Keratinocyte (primary cell): Measurements from ENCODE around the gene C4orf50. TPM values are rescaled to one million over a fixed set of nuclear protein-coding genes. Genes with fewer than 3 reads are reported as not detected.

Source experiments
- DNase-seq: peaks from one replicate; pipeline ENCODE4 v3.0.0-alpha.2; 2011; ENCODE audit warnings: low read depth, missing footprints, low spot score
- FAIRE-seq: peaks from 2 replicates; lab custom pipeline; 2011; peaks lifted over from hg19 to GRCh38; lab: Jason Lieb, UNC
- H2AFZ ChIP-seq: 2 replicates; pipeline ENCODE4 v1.6.0; 2012; ENCODE audit warnings: low read length, control low read depth, inconsistent platforms; ENCODE audit not compliant: control insufficient read depth
- H3K27ac ChIP-seq: 2 replicates; pipeline ENCODE4 v1.5.1; 2011; ENCODE audit warnings: low read length; ENCODE audit not compliant: control insufficient read depth, insufficient read depth
- H3K27me3 ChIP-seq: 3 replicates; pipeline ENCODE4 v1.6.0; 2011; ENCODE audit warnings: low read length; ENCODE audit not compliant: control insufficient read depth, insufficient read depth; ENCODE audit errors: extremely low read depth
- H3K36me3 ChIP-seq, 2 experiments: 2 replicates in 1 of 2; 3 replicates in 1 of 2; pipeline ENCODE4 v1.5.1; 2011; ENCODE audit warnings: low read length in 2 of 2, mild to moderate bottlenecking in 1 of 2; ENCODE audit not compliant: control insufficient read depth in 2 of 2, insufficient read depth in 2 of 2; ENCODE audit errors: extremely low read depth in 1 of 2
- H3K4me1 ChIP-seq: 3 replicates; pipeline ENCODE4 v1.5.1; 2011; ENCODE audit warnings: low read length; ENCODE audit not compliant: control insufficient read depth, insufficient read depth; ENCODE audit errors: extremely low read depth
- H3K4me2 ChIP-seq: 3 replicates; pipeline ENCODE4 v1.6.0; 2011; ENCODE audit warnings: low read depth, low read length; ENCODE audit not compliant: control insufficient read depth, insufficient read depth; ENCODE audit errors: extremely low read depth
- H3K4me3 ChIP-seq, 3 experiments: fragments of 200-600 bp in 1 of 3; sonication (generic) in 1 of 3; 2 replicates in 2 of 3; 3 replicates in 1 of 3; pipeline ENCODE4 v1.5.1; 2011 to 2016; ENCODE audit warnings: low read length in 3 of 3, mild to moderate bottlenecking in 3 of 3, control low read depth in 2 of 3, inconsistent platforms in 1 of 3, low read depth in 1 of 3, mixed read lengths in 1 of 3, mixed run types in 1 of 3, moderate library complexity in 1 of 3; ENCODE audit not compliant: control insufficient read depth in 2 of 3, insufficient read depth in 2 of 3; ENCODE audit errors: extremely low read depth in 1 of 3
- H3K79me2 ChIP-seq: 2 replicates; pipeline ENCODE4 v1.6.0; 2012; ENCODE audit warnings: low read length; ENCODE audit not compliant: control insufficient read depth, insufficient read depth
- H3K9ac ChIP-seq: 3 replicates; pipeline ENCODE4 v1.6.0; 2011; ENCODE audit warnings: low read length; ENCODE audit not compliant: control insufficient read depth, insufficient read depth; ENCODE audit errors: extremely low read depth
- H3K9me1 ChIP-seq: 3 replicates; pipeline ENCODE4 v1.6.0; 2011; ENCODE audit warnings: low read length; ENCODE audit not compliant: control insufficient read depth, insufficient read depth; ENCODE audit errors: extremely low read depth
- H3K9me3 ChIP-seq: 2 replicates; pipeline ENCODE4 v1.5.1; 2012; ENCODE audit warnings: low read depth, low read length; ENCODE audit not compliant: control insufficient read depth
- H4K20me1 ChIP-seq: 3 replicates; pipeline ENCODE4 v1.6.0; 2011; ENCODE audit warnings: low read length; ENCODE audit not compliant: control insufficient read depth, insufficient read depth; ENCODE audit errors: extremely low read depth
- CTCF ChIP-seq, 3 experiments: IDR thresholded peaks in 1 of 3; conservative IDR thresholded peaks in 1 of 3; optimal IDR thresholded peaks in 1 of 3; 2 replicates in 2 of 3; 3 replicates in 1 of 3; pipeline versions ENCODE3 to v1.5.1; 2011; ENCODE audit warnings: low read length in 3 of 3, mild to moderate bottlenecking in 3 of 3, moderate library complexity in 2 of 3, control low read depth in 1 of 3, inconsistent platforms in 1 of 3; ENCODE audit not compliant: insufficient read depth in 2 of 3; ENCODE audit errors: extremely low read depth in 1 of 3
- EZH2 ChIP-seq: IDR thresholded peaks from one replicate; pipeline ENCODE4 v1.6.1; 2012; ENCODE audit warnings: inconsistent platforms, mild to moderate bottlenecking, low read length, moderate library complexity
- dilution Hi-C: fragments of 300-500 bp; cut with MboI; formaldehyde crosslinking; loops from one replicate; pipeline ENCODE4 v1.7.0; 2020; ENCODE audit warnings: low sequenced_read_pairs; ENCODE audit not compliant: extremely low pct_ligation_motif_present
- polyA plus RNA-seq, 5 experiments: library from polyadenylated mRNA; depleted of rRNA in 3 of 5; stranded (reverse) in 3 of 5; stranded (forward) in 1 of 5; unstranded in 1 of 5; fragments of >200 nt; gene quantifications; 1 replicate in 1 of 5; 2 replicates in 3 of 5; 3 replicates in 1 of 5; pipeline versions ENCODE4 v1.2.1 to v1.2.3, GENCODE V29; 2011 to 2012; ENCODE audit warnings: missing spikeins in 2 of 5, low read depth in 1 of 5, low replicate concordance in 1 of 5

Gene C4orf50
- polyA plus RNA-seq, 1 donor (not counting 4 experiments of a cell fraction or from before 2014, with no cell fraction given), result not detected

DNA sequence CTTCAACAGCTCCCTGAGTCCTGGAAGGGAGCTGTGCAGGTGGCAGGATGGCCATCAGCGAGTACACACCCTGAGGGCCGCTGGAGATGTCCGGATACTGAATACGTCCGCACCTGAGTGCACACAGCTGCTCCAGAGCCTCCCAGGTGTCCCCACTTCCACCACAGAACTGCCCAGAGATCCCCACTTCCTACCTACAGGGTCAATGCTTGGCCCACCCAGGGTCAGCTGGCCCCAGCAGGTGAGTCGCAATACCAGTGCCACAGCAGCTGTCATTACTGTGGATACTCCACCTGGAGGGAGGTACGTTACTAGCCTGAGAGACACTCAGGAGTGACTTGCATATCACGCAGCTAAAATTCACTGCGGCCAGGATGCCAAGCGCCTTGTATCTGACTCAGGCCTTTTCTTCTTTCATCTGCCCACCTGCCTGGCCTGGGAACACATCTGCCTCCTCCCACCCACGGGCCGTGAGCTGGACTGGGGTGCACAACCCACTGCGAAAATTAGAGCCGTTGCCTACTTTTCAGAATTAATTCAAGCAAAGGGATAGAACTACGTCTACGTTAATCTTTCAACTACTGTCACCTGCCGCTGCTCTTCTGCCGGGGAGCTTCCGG is 9.4 kb downstream of the C4orf50 start:
- H3K9me3 ChIP-seq, result peaks cover 3% of the 10 kb centered on the region
- no peak overlapping the region for H3K9ac ChIP-seq
- H4K20me1 ChIP-seq, result no peaks in the 10 kb centered on the region
- DNase-seq, result no peak
- no peak overlapping the region for H3K4me2 ChIP-seq
- H3K9me1 ChIP-seq, result no peaks in the 10 kb centered on the region
- no peak overlapping the region for H3K4me3 ChIP-seq
- H3K79me2 ChIP-seq, result no peaks in the 10 kb centered on the region
- H3K4me1 ChIP-seq, result no peaks in the 10 kb centered on the region
- no peak for FAIRE-seq
- H3K36me3 ChIP-seq, result no peaks in the 10 kb centered on the region
- dilution Hi-C loops, result no loop called here
- no peak overlapping the region for H3K27ac ChIP-seq
- TF ChIP-seq EZH2, result no peak
- TF ChIP-seq CTCF (optimal IDR thresholded peaks at IDR 0.05 in 1 of 3, IDR thresholded peaks at IDR 0.05 in 1 of 3, conservative IDR thresholded peaks at IDR 0.05 in 1 of 3; ENCODE audit: extremely low read depth in 1 of 3, insufficient read depth in 2 of 3, low read length in 3 of 3), result no peak
- no peak overlapping the region for H2AFZ ChIP-seq
- H3K27me3 ChIP-seq, result peaks cover 19% of the 10 kb centered on the region

DNA sequence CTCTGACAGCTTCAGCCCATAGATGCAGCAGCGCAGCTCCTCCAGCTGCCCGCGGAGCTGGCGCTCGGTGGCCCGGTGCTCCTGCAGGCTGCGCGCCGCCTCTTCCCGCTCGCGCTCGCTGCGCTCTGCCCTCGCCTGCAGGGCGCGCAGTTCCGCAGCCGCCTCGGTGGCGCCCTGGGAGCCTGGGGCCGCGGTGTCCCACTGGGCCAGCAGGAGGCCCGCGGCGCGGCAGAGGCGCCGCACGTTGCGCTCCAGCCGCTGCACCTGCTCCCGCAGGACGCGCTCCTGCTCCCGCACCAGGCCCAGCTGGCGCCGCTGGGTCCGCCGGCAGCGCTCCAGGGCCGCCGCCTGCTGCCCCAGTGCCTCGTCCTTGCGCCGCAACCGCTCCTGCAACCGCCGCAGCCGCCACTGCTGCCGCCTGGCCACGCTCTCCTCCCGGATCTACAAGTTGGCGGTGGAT is 10.1 kb downstream of the C4orf50 start:
- Histone ChIP-seq H2AFZ (no peak overlapping the region), H3K4me3 (no peak overlapping the region), H3K27me3 (peaks cover 19% of the 10 kb centered on the region), H3K4me2 (no peak overlapping the region), H3K27ac (no peak overlapping the region), H3K36me3 (no peaks in the 10 kb centered on the region), H3K9ac (no peak overlapping the region), H3K9me1 (no peaks in the 10 kb centered on the region), H3K9me3 (peaks cover 8% of the 10 kb centered on the region), H4K20me1 (no peaks in the 10 kb centered on the region), H3K79me2 (no peaks in the 10 kb centered on the region), H3K4me1 (no peaks in the 10 kb centered on the region)
- TF ChIP-seq EZH2, result no peak
- TF ChIP-seq CTCF (optimal IDR thresholded peaks at IDR 0.05 in 1 of 3, IDR thresholded peaks at IDR 0.05 in 1 of 3, conservative IDR thresholded peaks at IDR 0.05 in 1 of 3; ENCODE audit: extremely low read depth in 1 of 3, insufficient read depth in 2 of 3, low read length in 3 of 3), result peak in 1 of 3 experiments; percentile 14
- DNase-seq (no peak), FAIRE-seq (no peak)
- dilution Hi-C loops, result no loop called here
